SK-N-SH (cell line): ENCODE results near the gene LIPG. TPM values are rescaled to one million over a fixed set of nuclear protein-coding genes. Genes with fewer than 3 reads are reported as not detected.

Experiments
- CTCF ChIA-PET: fragments of 300-600, 350-600 bp; formaldehyde crosslinking; extraction: SDS; loops from one replicate; lab custom pipeline; 2021; lab: Yijun Ruan, JAX
- POLR2A ChIA-PET: fragments of 350-600 bp; sonication (Branson Sonifier 250); formaldehyde crosslinking; extraction: SDS; loops from one replicate; lab custom pipeline; 2020; ENCODE audit warnings: antibody characterized with exemption, inconsistent platforms; lab: Yijun Ruan, JAX
- DNase-seq: peaks from one replicate; pipeline ENCODE4 v3.0.0; 2012
- H2AFZ ChIP-seq: fragments of 200-600 bp; sonication (generic); 2 replicates; pipeline ENCODE4 v1.8.1; 2016; ENCODE audit warnings: antibody characterized with exemption, mild to moderate bottlenecking, low read depth
- H3F3A ChIP-seq: fragments of 200-600 bp; sonication (generic); replicated peaks from 2 replicates; pipeline ENCODE3; 2016; ENCODE audit warnings: antibody characterized with exemption, mild to moderate bottlenecking; ENCODE audit not compliant: insufficient read depth
- H3K27ac ChIP-seq, 2 experiments: fragments of 200-500 bp in 1 of 2; fragments of 200-600 bp in 1 of 2; sonication (Bioruptor generic) in 1 of 2; sonication (generic), shearing (Covaris generic) in 1 of 2; 2 replicates each; pipeline versions ENCODE4 v1.5.1 to v1.6.1; 2014 to 2016; ENCODE audit warnings: low read depth in 2 of 2, inconsistent platforms in 1 of 2, low read length in 1 of 2, mild to moderate bottlenecking in 1 of 2, mixed read lengths in 1 of 2
- H3K27me3 ChIP-seq: fragments of 200-600 bp; sonication (generic), shearing (Covaris generic); 2 replicates; pipeline ENCODE4 v1.6.1; 2016; ENCODE audit warnings: mixed run types; ENCODE audit not compliant: insufficient read depth
- H3K36me3 ChIP-seq, 2 experiments: fragments of 200-500 bp in 1 of 2; fragments of 200-600 bp in 1 of 2; sonication (Bioruptor generic) in 1 of 2; sonication (generic) in 1 of 2; replicated peaks in 1 of 2; 2 replicates each; pipeline versions ENCODE3 to v1.5.1; 2014 to 2016; ENCODE audit warnings: low read length in 1 of 2, mild to moderate bottlenecking in 1 of 2; ENCODE audit not compliant: insufficient read depth in 2 of 2, control insufficient read depth in 1 of 2
- H3K4me1 ChIP-seq, 2 experiments: fragments of 200-500 bp in 1 of 2; fragments of 200-600 bp in 1 of 2; sonication (Bioruptor generic) in 1 of 2; sonication (generic), shearing (Covaris generic) in 1 of 2; 2 replicates each; pipeline versions ENCODE4 v1.5.1 to v1.6.1; 2014 to 2016; ENCODE audit warnings: low read depth in 1 of 2, low read length in 1 of 2, mixed run types in 1 of 2; ENCODE audit not compliant: insufficient read depth in 2 of 2, control insufficient read depth in 1 of 2
- H3K4me2 ChIP-seq: fragments of 200-600 bp; sonication (generic), shearing (Covaris generic); 2 replicates; pipeline ENCODE4 v1.6.1; 2017; ENCODE audit warnings: mixed run types
- H3K4me3 ChIP-seq, 2 experiments: fragments of 200-500 bp in 1 of 2; fragments of 200-600 bp in 1 of 2; sonication (Bioruptor generic) in 1 of 2; sonication (generic), shearing (Covaris generic) in 1 of 2; 2 replicates each; pipeline versions ENCODE4 v1.5.1 to v1.8.1; 2014 to 2016; ENCODE audit warnings: low read depth in 2 of 2, inconsistent platforms in 1 of 2, low read length in 1 of 2, mild to moderate bottlenecking in 1 of 2, mixed read lengths in 1 of 2, moderate library complexity in 1 of 2
- H3K79me2 ChIP-seq: fragments of 200-600 bp; sonication (generic); 2 replicates; pipeline ENCODE4 v1.8.1; 2017; ENCODE audit warnings: mild to moderate bottlenecking; ENCODE audit not compliant: insufficient read depth
- H3K9ac ChIP-seq: fragments of 200-600 bp; sonication (generic); 2 replicates; pipeline ENCODE4 v1.6.1; 2017; ENCODE audit warnings: mixed run types
- H3K9me2 ChIP-seq: fragments of 200-600 bp; sonication (generic); 2 replicates; pipeline ENCODE4 v1.6.1; 2017; ENCODE audit warnings: mixed run types
- H3K9me3 ChIP-seq: fragments of 200-600 bp; sonication (generic); 2 replicates; pipeline ENCODE4 v1.6.1; 2017; ENCODE audit warnings: mixed run types, mild to moderate bottlenecking, moderate library complexity
- H4K20me1 ChIP-seq: fragments of 200-600 bp; sonication (generic); 2 replicates; pipeline ENCODE4 v1.6.1; 2017; ENCODE audit warnings: mild to moderate bottlenecking, mixed run types; ENCODE audit not compliant: insufficient read depth
- EZH2phosphoT487 ChIP-seq: fragments of 200-600 bp; sonication (generic); IDR thresholded peaks from 2 replicates; pipeline ENCODE4 v1.6.1; 2017; ENCODE audit warnings: low read depth, mixed run types, mild to moderate bottlenecking, antibody characterized with exemption, moderate library complexity, borderline replicate concordance
- FOSL2 ChIP-seq: IDR thresholded peaks from 2 replicates; pipeline ENCODE4 v1.4.0; 2012; ENCODE audit warnings: low read depth, mild to moderate bottlenecking, moderate library complexity, borderline replicate concordance
- GABPA ChIP-seq: IDR thresholded peaks from 2 replicates; pipeline ENCODE4 v1.4.0; 2012; ENCODE audit warnings: low read depth, mild to moderate bottlenecking
- GATA2 ChIP-seq: sonication (generic); formaldehyde crosslinking; IDR thresholded peaks from 2 replicates; pipeline ENCODE4 v1.5.0; 2020; ENCODE audit warnings: mild to moderate bottlenecking, missing genetic modification reagents
- JUND ChIP-seq: IDR thresholded peaks from 2 replicates; pipeline ENCODE4 v1.4.0; 2012
- MEF2A ChIP-seq: IDR thresholded peaks from 2 replicates; pipeline ENCODE4 v1.4.0; 2012; ENCODE audit warnings: low read depth, borderline replicate concordance
- NFIC ChIP-seq: IDR thresholded peaks from 2 replicates; pipeline ENCODE4 v1.4.0; 2012; ENCODE audit warnings: borderline replicate concordance
- NRF1 ChIP-seq: IDR thresholded peaks from 2 replicates; pipeline ENCODE4 v1.6.1; 2012; ENCODE audit warnings: low read depth, mild to moderate bottlenecking, low read length
- RAD21 ChIP-seq: IDR thresholded peaks from 2 replicates; pipeline ENCODE4 v1.6.1; 2012; ENCODE audit warnings: mild to moderate bottlenecking, low read length
- RXRA ChIP-seq: IDR thresholded peaks from 2 replicates; pipeline ENCODE4 v1.4.0; 2012; ENCODE audit warnings: low read depth, mild to moderate bottlenecking, borderline replicate concordance
- SIN3A ChIP-seq: IDR thresholded peaks from 2 replicates; pipeline ENCODE4 v1.6.1; 2012; ENCODE audit warnings: low read depth, mild to moderate bottlenecking, low read length, moderate library complexity, borderline replicate concordance
- TCF12 ChIP-seq: IDR thresholded peaks from 2 replicates; pipeline ENCODE4 v1.4.0; 2012
- WGBS: methylation state at CpG from one replicate; pipeline ENCODE4 v1.1.6; 2017; ENCODE audit warnings: low lambda C conversion rate; 5-methylcytosine and 5-hydroxymethylcytosine counted together
- polyA plus RNA-seq, 3 experiments: library from polyadenylated mRNA; depleted of rRNA; stranded (reverse); fragments of >200 nt; gene quantifications; 2 replicates each; pipeline ENCODE4 v1.2.3, GENCODE V29; 2012
- TF ChIP-seq, protein P1 (sequence below): fragments of 150-350 bp; IDR thresholded peaks from 2 replicates; pipeline ENCODE4 v1.6.1; 2017; ENCODE audit warnings: antibody characterized with exemption, low read length, low read depth, borderline replicate concordance
- TF ChIP-seq, protein P2 (sequence below): IDR thresholded peaks from 2 replicates; pipeline ENCODE4 v1.4.0; 2012; ENCODE audit warnings: low read depth
- TF ChIP-seq, protein P3 (sequence below): IDR thresholded peaks from 2 replicates; pipeline ENCODE4 v1.4.0; 2012; ENCODE audit warnings: low read depth, borderline replicate concordance
- TF ChIP-seq, protein P4 (sequence below): fragments of 200-600 bp; sonication (generic); IDR thresholded peaks from 2 replicates; pipeline ENCODE4 v1.6.1; 2017; ENCODE audit warnings: antibody characterized with exemption, mild to moderate bottlenecking, moderate library complexity
- TF ChIP-seq, protein P5 (sequence below): IDR thresholded peaks from 2 replicates; pipeline ENCODE4 v1.4.0; 2012; ENCODE audit warnings: low read depth, borderline replicate concordance

LIPG gene
- polyA plus RNA-seq, 1 of the 3 experiments (the other 2 are of a cell fraction): 3.2 TPM

DNA sequence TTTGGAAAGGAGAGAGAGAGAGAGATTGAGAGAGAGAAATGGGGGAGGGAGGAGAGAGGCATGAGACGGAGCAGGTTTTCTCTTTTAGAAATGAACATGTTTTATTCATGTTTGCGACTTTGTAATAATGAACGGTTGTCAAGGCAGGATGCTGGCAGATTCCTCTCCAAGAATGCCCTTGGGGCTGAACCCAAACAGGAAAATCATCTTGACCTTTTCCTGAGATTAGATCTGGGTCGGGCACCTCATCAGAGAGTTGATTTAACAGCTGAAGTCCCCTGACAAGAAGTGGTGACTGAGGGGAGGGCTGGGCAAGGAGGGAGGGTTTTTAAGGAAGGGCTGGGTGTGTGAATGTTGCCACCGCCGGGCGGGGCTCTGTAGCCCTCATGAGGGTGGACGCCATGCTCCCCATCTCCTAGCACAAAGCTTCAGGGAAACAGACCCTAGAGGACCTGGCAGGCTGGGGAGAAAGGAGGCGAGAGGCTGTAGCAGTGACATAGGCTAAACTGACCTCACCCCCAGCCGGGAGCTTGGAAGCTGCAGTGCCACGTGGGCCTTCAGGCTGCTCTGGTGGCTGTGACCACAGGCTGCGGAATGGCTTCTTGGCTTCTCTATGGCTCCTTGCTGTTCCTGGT is 60.0 kb downstream of the LIPG start (continued):
- TF ChIP-seq, protein P1, sequence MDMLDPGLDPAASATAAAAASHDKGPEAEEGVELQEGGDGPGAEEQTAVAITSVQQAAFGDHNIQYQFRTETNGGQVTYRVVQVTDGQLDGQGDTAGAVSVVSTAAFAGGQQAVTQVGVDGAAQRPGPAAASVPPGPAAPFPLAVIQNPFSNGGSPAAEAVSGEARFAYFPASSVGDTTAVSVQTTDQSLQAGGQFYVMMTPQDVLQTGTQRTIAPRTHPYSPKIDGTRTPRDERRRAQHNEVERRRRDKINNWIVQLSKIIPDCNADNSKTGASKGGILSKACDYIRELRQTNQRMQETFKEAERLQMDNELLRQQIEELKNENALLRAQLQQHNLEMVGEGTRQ: no peak
- no peak for TF ChIP-seq NFIC

DNA sequence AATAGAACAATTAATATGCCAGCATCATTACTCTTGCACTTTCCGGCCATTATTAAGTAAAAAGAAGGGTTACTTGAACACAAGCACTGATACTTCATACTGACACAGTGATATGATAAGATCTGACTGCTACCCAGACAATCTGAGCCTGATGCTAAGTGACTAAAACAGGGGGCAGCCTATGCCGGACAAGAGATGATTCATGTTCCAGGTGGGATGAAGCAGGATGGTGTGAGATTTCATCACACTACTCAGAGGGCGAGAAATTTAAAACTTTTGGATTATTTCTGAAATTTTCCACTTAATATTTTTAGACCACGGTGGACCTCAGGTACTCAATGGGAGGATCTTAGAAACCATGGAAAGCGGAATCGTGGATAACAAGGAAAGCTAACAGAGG is 61.7 kb downstream of the LIPG start:
- Histone ChIP-seq H3K9ac (no peak overlapping the region), H3K4me1 (peaks cover 0 to 4% of the 10 kb centered on the region in 2 experiments; a peak in 2 of 4 replicates), H2AFZ (no peak overlapping the region), H3K9me3 (no peaks in the 10 kb centered on the region), H3K4me3 (no peak overlapping the region), H3K27ac (no peak overlapping the region), H3K27me3 (no peaks in the 10 kb centered on the region), H3K4me2 (no peak overlapping the region), H3F3A (no peaks in the 10 kb centered on the region), H3K9me2 (no peaks in the 10 kb centered on the region), H4K20me1 (no peaks in the 10 kb centered on the region), H3K36me3 (no peaks in the 10 kb centered on the region), H3K79me2 (no peaks in the 10 kb centered on the region)
- TF ChIP-seq SIN3A: no peak
- 69% methylated on average over 6 of the region's 6 CpGs for WGBS
- ChIA-PET POLR2A (no interaction called here), CTCF (no interaction called here)
- no peak for DNase-seq

DNA sequence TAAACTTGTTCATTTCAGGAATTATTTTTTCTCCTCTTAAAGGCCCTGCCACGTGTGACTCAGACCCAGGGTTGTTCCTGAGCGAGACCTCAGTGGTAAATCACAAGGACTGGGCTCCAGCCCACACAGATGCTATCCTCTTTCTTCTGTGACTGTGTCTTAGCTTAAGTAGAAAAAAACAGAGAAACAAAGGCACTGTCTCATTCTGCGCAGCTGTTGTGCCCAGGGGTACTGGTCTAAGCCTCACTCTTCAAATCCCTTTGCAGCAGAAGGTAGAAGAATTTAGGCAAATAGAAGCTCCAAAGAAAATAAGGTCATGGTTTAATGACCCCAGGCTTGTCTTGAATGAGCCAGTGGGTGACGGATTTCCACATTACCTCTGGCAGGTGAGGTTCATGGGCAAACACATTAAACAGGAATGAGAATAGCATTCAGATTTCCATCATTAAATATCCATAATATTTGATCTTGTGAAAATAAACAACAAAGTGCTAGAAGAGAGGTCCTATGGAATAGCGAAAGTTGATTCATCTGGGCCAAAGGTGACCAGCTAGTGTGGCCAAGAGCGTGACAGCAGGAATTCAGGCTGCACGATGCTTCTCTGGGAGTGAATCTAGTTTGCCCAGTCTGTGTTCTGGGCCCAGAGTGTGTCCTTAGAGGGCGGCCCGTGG is 63.3 kb downstream of the LIPG start:
- Histone ChIP-seq H3K9ac (no peak overlapping the region), H3K4me3 (no peak overlapping the region), H3K36me3 (no peaks in the 10 kb centered on the region), H3F3A (no peaks in the 10 kb centered on the region), H3K9me3 (no peaks in the 10 kb centered on the region), H3K4me1 (peaks cover 0 to 4% of the 10 kb centered on the region in 2 experiments; a peak in 1 of 4 replicates), H3K27me3 (no peaks in the 10 kb centered on the region), H3K4me2 (no peak overlapping the region), H4K20me1 (no peaks in the 10 kb centered on the region), H3K27ac (no peak overlapping the region), H3K9me2 (no peaks in the 10 kb centered on the region), H2AFZ (no peak overlapping the region), H3K79me2 (no peaks in the 10 kb centered on the region)
- 64% methylated on average over 8 of the region's 9 CpGs for WGBS
- ChIA-PET CTCF (no interaction called here), POLR2A (no interaction called here)
- DNase-seq: no peak
- TF ChIP-seq TCF12: no peak
- no peak for TF ChIP-seq NRF1
- TF ChIP-seq, protein P1: no peak
- no peak for TF ChIP-seq EZH2phosphoT487
- no peak for TF ChIP-seq FOSL2
- TF ChIP-seq, protein P2, sequence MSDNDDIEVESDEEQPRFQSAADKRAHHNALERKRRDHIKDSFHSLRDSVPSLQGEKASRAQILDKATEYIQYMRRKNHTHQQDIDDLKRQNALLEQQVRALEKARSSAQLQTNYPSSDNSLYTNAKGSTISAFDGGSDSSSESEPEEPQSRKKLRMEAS: no peak
- TF ChIP-seq RAD21: no peak
- TF ChIP-seq, protein P3, sequence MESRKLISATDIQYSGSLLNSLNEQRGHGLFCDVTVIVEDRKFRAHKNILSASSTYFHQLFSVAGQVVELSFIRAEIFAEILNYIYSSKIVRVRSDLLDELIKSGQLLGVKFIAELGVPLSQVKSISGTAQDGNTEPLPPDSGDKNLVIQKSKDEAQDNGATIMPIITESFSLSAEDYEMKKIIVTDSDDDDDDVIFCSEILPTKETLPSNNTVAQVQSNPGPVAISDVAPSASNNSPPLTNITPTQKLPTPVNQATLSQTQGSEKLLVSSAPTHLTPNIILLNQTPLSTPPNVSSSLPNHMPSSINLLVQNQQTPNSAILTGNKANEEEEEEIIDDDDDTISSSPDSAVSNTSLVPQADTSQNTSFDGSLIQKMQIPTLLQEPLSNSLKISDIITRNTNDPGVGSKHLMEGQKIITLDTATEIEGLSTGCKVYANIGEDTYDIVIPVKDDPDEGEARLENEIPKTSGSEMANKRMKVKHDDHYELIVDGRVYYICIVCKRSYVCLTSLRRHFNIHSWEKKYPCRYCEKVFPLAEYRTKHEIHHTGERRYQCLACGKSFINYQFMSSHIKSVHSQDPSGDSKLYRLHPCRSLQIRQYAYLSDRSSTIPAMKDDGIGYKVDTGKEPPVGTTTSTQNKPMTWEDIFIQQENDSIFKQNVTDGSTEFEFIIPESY: no peak
- no peak for TF ChIP-seq GABPA
- TF ChIP-seq JUND: no peak
- TF ChIP-seq GATA2: no peak
- TF ChIP-seq MEF2A: no peak
- TF ChIP-seq SIN3A: no peak
- no peak for TF ChIP-seq RXRA
- TF ChIP-seq, protein P4, sequence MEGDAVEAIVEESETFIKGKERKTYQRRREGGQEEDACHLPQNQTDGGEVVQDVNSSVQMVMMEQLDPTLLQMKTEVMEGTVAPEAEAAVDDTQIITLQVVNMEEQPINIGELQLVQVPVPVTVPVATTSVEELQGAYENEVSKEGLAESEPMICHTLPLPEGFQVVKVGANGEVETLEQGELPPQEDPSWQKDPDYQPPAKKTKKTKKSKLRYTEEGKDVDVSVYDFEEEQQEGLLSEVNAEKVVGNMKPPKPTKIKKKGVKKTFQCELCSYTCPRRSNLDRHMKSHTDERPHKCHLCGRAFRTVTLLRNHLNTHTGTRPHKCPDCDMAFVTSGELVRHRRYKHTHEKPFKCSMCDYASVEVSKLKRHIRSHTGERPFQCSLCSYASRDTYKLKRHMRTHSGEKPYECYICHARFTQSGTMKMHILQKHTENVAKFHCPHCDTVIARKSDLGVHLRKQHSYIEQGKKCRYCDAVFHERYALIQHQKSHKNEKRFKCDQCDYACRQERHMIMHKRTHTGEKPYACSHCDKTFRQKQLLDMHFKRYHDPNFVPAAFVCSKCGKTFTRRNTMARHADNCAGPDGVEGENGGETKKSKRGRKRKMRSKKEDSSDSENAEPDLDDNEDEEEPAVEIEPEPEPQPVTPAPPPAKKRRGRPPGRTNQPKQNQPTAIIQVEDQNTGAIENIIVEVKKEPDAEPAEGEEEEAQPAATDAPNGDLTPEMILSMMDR: no peak
- TF ChIP-seq, protein P5, sequence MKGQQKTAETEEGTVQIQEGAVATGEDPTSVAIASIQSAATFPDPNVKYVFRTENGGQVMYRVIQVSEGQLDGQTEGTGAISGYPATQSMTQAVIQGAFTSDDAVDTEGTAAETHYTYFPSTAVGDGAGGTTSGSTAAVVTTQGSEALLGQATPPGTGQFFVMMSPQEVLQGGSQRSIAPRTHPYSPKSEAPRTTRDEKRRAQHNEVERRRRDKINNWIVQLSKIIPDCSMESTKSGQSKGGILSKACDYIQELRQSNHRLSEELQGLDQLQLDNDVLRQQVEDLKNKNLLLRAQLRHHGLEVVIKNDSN: no peak
